Loucy (cell line): ENCODE measurements around the gene REXO2.

ENCODE experiments used
- CTCF ChIP-seq: fragments of 200-600 bp; sonication (generic); conservative IDR thresholded peaks from 2 replicates; pipeline ENCODE4 v1.5.1; 2014; ENCODE audit warnings: mild to moderate bottlenecking, antibody characterized with exemption, low read length
- EZH2phosphoT487 ChIP-seq: fragments of 200-600 bp; IDR thresholded peaks from 2 replicates; pipeline ENCODE4 v1.6.1; 2018; ENCODE audit warnings: antibody characterized with exemption, mild to moderate bottlenecking, moderate library complexity, borderline replicate concordance

- TF ChIP-seq CTCF (no peak), EZH2phosphoT487 (no peak)
These were observed 8.2 kb downstream of the REXO2 start for GRCh38 chr11:114447444-114447843.
